ENCODE measurements around the gene NR1H3.
"Not testable (repeated sequence)": the region's sequence is repeated elsewhere in the genome, so short reads cannot be mapped to it uniquely, and the experiment has no call there.

The NR1H3 gene

DNA sequence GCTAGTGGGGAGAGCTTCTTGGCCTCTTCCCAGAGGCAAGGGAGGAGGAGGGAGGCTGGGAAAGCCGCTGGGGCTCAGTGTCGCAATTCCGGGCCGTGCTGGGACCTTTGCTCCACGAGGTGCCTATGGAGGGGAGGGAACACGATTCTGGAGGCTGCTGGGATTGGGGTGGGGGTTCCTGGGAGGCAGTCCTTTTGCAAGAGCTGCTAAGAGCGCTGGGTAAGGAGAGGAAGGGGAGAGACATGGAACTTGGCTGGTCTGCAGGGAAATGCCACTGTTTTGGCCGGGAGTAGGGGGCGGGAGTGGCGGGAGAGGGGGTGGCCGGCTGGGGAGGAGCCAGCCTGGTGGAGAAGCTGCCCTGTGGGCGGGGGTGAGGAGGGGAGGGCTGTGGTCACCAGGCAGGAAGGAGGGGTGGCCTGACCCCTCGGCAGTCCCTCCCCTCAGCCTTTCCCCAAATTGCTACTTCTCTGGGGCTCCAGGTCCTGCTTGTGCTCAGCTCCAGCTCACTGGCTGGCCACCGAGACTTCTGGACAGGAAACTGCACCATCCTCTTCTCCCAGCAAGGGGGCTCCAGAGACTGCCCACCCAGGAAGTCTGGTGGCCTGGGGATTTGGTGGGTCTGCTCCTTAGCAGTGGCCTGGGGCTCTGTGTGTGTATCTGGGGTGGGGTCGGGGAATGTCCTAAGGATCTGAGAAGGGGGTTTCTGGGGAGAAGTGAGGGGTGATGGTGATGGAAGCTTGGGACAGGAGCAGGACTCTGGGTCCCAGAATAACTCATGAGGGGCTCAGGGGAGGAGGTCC lies at the start of gene NR1H3:
NR1H3 (plus strand) TSS at position 480 of the 800 bp plus-strand sequence. CDS start 1,221 bp downstream, outside the sequence.
- DNase-seq (ENCODE audit: low read depth in 3 of 3): no peak

DNA sequence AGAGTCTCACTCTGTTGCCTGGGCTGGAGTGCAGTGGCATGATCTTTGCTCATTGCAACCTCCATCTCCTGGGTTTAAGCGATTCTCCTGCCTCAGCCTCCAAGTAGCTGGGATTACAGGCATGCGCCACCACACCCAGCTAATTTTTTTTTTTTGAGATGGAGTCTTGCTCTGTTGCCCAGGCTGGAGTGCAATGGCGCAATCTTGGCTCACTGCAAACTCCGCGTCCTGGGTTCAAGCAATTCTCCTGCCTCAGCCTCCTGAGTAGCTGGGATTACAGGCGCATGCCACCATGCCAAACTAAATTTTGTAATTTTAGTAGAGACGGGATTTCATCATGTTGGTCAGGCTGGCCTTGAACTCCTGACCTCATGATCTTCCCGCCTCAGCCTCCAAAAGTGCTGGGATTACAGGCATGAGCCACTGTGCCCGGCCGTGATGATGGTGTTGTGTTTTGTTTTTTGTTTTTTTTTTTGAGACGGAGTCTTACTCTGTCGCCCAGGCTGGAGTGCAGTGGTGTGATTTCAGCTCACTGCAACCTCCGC lies 49.7 kb upstream of the NR1H3 start:
- not testable (repeated sequence) for DNase-seq (ENCODE audit: low read depth in 3 of 3)

DNA sequence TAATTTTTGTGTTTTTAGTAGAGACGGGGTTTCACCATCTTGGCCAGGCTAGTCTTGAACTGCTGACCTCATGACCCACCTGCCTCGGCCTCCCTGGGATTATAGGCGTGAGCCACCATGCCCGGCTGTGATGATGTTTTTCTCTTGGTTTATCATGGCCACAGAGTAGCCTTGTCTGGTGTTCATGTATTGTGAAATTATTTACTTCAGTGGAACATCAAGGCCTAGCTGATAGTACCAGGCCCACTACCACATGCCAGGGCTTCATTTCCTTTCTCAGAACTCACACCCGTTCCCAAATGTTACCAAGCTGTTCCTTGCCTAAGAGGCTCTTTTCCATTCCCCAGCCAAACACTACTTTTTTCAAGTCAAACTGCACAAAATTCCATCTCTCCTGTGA lies 49.2 kb upstream of the NR1H3 start:
- DNase-seq (ENCODE audit: low read depth in 3 of 3): no peak

DNA sequence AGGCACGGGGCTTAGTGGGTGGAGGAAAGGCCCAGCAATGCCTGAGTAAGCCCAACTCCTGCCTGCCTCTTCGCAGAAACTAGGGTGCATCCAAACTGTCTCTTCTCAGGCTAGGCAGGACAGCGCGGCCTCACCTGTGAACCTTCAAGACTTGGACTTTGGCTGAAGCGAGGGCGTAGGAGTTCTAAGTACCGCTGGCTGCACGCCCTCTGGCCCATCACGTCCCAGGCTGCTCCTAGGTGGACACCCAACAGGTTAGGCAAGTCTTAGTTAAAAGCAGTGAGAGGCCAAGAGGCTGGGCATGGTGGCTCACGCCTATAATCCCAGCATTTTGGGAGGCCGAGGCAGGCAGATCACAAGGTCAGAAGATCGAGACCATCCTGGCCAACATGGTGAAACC lies 44.9 kb upstream of the NR1H3 start:
- DNase-seq (ENCODE audit: low read depth in 3 of 3): no peak

DNA sequence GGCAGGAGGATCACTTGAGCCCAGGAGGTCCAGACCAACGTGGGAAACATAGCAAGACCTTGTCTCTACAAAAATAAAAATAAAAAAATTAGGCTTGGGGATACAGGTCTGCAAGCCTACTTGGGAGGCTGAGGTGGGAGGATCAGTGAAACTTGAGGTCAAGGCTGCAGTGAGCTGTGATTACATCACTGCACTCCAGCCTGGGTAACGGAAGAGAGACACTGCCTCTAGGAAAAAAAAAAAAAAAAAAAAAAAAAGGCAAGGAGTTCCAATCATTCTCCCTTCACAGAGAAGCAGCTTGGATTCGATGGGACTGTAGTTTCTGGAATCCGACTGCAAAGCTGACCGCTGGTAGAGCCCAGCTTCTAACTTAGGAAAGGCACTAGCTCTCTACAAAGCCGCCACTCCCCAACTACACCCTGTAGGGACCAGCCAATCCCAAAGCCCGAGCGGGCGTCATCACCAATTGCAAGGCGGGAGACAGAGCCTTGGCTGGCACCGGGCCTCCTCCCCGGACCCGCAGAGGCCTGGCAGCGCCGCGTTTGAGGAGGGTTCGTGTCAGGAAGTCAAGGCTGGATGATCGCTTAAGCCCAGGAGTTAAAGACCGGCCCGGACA lies 43.7 kb upstream of the NR1H3 start:
- DNase-seq (ENCODE audit: low read depth in 3 of 3): peak; percentile 79 to 87 (median 80)

DNA sequence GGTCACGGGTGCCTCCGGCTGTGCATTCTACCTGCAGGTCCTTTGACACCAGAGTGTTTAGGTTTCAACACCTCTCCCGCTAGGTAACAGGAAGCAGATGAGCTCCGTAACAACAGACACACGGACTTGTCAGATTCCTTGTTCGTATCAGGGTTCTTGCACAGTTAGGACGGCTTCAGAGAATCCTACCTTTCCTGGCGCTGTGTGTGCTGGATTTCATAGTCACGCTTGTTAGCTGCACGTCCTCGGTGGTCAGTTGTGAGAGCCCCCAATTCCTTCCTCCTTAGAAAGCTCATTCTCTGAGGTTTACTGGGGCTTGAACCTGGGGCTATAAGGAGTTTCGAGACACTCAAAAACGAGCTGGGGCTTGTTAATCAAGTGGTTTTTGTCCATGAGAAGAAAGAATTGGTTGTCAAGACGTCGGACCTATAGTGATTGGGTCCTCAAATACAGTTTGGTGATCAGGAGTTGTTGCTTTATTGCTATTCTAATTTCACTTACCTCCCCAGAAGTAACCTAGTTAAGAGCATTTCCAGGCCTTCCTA lies 42.4 kb upstream of the NR1H3 start:
- DNase-seq (ENCODE audit: low read depth in 3 of 3): no peak

DNA sequence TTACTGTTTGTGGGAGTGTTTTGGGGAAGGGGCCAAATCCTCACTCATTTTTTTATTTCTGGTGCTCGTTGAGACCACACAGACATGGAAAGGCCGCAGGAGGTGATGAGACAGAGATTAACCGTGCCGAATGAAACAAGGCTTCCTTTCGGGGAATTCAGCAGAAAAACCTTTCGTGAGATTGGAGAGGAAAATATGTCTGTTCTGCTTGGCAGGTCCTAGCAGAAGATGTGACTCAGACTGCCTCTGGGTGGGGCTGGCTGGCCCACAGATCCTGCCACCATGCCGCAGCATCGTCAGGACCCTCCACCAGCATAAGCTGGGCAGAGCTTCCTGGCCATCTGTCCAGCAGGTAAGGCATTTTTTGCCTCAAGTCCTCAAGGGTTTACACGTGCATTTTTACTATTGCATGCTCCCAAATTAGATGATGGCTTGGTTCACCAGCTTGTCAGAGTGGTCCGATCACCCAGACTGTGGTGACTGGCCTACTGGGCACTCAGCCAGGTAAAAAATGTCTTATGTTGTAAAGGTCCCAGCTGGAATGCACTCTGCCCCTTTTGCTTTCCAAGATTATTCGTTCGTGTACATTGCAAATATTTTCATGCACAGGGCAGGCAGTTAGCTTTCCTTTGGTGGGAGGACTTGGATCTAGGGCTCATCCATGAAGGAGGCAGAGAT lies 41.5 kb upstream of the NR1H3 start:
- peak; percentile 43 to 61 (median 51) for DNase-seq (ENCODE audit: low read depth in 3 of 3)

DNA sequence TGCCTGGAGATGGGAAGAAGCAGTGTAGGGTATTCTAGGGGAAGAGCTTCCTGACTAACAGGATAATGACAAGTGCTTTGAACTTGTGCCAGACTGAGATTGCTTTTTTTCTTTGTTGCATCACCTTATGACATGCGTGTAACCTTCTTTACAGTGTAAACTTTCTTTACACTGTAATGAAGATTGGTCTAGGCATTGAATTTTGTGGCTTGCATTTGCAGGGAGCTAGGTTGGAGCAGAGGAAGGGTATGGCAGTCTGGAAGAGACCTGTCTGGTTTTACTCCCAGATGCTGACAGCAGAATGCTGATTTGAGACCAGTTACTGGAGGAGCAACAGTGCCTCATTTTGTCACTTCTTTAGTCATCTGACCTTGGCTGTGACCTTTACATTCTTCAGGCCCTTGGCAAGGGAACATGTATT lies 37.4 kb upstream of the NR1H3 start:
- no peak for DNase-seq (ENCODE audit: low read depth in 3 of 3)

DNA sequence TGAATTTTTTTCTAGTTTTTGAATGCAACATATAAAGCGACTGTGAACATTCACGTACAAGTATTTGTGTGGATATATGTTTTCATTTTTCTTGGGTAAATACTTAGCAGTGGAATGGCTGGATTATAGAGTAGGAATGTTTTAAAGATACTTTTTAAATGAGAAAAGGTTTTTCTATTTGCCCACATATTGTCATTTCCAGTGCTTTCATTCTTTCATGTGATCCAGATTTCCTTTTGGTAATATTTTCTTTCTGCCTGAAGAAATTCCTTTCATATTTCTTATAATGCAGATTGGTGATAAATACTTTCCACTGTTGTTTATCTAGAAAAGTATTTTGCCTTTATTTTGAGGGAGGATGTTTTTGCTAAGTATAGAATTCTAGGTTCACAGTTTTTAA lies 35.1 kb upstream of the NR1H3 start:
- DNase-seq (ENCODE audit: low read depth in 3 of 3): no peak

DNA sequence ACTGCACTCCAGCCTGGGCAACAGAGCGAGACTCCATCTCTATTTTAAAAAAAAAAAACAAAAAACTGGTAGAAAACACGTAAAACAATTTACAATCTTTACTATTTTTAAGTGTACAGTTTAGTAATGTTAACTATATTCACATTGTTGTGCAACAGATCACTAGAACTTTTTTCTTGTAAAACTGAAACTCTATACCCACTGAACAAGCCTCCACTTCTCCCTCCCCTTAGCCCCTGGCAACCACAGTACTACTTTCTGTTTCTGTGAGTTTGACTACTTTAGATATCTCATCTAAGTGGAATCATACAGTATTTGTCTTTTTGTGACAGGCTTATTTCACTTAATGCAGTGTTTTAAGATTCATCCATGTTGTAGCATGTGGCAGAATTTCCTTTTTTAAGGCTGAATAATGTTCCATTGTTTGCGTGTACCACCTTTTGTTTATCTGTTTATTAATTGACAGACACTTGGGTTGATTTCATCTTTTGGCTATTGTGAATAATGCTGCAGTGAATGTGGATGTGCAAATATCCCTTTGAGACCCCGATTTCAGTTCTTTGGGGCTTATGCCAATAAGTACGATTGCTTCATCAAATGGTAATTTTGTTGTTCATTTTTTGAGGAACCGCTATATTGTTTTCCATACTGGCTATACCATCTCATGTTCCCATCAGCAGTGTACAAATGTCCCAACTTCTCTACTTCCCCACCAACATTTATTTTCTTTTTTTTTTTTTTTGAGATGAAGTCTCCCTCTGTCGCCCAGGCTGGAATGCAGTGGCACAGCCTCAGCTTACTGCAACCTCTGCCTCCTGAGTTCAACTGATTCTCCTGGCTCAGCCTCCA lies 32.0 kb upstream of the NR1H3 start:
- DNase-seq (ENCODE audit: low read depth in 3 of 3): no peak

DNA sequence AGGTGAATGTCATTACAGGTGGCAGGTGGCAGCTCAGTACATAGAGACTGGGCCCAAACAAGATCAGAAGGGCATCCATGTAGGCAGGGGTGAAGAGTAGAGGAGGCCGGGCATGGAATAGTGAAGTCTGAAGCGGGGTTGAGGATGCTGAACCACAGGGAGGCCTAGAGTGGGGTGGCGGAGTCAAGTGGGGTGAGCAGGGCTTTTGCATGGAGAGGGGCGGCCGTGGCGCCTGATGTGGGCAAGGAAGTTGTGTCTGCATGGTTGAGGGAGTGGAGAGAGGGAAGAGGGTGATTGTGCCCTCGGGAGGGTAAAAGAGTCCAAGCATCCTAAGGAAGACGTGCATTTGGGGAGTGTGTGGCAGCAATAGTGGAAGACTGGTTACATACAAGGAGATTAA lies 28.6 kb upstream of the NR1H3 start:
- no peak for DNase-seq (ENCODE audit: low read depth in 3 of 3)

DNA sequence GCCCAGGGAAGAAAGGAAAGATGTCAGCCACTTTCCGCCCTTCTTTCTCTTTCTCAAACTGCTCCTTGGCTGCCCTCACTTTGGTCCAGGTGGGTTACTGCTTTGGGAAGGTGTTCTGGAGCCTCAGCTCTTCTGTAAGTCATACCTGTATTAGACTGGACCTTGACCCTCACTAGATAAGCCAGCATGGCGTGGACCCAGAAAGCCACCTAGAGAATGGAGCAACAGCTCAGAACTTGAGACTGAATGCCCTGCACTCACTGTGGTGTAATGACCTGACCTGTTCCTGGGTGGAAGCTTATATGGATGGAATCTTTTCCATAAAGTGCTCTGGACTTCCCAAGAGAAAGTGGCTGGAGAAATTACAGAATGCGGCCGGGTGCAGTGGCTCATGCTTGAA lies 24.7 kb upstream of the NR1H3 start:
- DNase-seq (ENCODE audit: low read depth in 3 of 3): no peak

DNA sequence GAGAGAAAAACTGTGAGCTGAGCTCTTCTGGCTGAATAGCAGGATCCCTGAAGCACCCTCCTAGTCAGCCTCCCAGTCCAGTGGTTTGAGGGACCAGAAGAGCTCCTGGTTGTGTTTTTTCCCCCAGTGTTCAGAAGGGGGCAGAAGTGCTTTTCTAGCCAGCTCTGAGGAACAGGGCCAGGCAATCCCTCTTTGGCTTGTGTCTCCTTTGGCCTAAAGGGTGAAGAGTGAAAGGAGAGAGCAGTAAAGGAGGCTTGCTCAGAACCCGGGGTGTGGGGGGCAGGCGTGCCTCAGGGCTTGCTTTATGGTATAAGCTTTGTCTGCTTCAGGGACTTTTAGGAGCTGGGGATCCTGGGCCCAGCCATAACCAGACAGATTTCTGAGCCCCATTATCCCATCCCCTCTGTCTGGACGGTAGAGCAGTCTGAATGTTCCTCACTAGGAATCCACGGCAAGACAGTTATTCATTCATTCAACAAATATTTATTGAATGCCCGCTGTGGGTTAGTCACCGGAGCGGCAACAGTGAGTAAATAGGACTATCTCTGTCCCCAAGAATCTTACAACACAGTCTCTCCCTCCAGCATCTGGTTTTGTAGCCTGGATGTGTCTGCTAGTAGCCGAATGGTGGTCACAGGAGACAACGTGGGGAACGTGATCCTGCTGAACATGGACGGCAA lies 23.7 kb upstream of the NR1H3 start:
- DNase-seq (ENCODE audit: low read depth in 3 of 3): no peak

DNA sequence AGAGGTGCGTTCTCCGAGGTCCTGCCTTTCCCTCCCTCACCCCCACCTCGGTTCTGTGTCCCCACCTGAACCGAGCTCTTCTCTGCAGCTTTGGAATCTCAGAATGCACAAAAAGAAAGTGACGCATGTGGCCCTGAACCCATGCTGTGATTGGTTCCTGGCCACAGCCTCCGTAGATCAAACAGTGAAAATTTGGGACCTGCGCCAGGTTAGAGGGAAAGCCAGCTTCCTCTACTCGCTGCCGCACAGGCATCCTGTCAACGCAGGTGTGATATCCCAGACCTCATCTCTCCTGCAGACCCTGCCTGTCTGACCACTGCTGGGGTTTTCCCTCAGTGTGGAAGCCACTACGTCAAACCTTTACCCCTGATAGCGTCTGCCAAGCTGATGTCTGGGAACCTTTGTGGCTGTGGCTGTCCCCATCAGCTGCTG lies 23.1 kb upstream of the NR1H3 start:
- DNase-seq (ENCODE audit: low read depth in 3 of 3): no peak

DNA sequence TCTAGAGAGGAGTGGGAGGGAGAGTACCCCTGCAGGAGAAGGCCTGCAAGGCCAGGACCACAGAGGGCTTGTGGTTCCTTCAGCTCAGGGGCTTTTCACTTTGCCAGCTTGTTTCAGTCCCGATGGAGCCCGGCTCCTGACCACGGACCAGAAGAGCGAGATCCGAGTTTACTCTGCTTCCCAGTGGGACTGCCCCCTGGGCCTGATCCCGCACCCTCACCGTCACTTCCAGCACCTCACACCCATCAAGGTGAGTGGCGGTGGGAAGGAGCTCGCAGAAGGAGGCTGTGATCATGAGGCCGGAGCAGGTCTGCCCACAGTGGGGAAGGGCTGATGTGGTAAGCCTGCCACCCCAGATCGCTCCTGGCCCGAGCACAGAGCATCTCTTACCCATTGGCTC lies 22.6 kb upstream of the NR1H3 start:
- no peak for DNase-seq (ENCODE audit: low read depth in 3 of 3)

DNA sequence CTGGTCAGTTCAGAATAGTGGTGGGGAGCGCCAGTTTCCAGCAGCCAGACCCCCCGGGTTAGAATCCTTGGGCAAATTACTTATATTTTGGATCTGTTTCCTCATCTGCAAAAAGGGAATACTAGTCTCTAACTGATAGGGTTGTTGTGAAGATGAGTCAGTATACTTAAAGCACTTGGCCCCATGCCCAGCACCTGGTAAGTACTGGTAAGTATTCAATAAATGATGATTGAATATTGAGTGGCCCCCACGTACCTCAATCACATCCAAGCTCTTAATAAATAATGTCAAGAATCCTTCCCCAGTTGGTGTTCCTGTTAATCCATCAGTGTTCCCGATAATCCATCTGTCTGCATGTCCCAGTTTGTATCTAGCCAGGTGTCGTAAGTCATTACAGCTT lies 21.3 kb upstream of the NR1H3 start:
- DNase-seq (ENCODE audit: low read depth in 3 of 3): no peak

DNA sequence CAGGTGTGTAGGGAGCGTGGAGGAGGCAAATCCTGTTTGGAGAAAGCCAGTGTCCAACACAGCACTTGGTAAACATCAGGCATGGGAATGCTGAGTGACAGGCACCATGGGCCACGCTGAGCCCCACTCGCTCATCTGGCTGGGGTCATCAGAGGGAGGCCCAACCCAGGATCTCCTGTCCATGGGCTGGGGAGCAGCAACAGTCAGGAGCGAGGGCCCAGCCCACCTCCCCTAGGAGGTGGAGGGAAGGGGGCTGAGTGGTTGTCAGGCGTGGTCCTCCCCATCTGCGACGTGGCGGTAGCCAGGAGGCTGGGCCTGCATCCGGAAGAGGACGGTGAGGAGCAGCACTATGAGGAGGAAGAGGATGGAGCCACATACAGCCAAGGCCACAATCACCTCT lies 17.9 kb upstream of the NR1H3 start:
- DNase-seq (ENCODE audit: low read depth in 3 of 3): no peak

DNA sequence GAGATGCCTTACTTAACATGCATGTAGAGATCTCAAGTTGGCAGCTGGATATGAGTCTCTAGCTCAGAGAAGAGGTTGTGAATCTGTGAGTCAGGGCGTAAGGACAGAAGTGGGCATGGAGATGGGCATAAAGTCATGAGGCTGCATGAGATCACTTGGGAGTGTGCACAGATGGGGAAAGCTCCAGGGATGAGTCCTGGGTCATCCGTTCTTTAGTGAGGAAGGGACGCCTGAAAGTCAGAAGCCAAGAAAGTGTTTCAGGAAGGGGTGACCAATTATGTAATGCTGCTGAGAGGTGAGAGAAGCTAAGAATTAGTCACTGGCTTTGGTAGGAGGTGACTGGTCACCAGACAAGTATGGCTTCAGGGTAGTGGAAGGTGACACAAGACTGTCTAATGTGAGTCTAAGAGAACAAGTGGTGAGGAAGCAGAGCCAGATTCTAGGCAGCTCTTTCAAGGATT lies 15.9 kb upstream of the NR1H3 start:
- no peak for DNase-seq (ENCODE audit: low read depth in 3 of 3)

DNA sequence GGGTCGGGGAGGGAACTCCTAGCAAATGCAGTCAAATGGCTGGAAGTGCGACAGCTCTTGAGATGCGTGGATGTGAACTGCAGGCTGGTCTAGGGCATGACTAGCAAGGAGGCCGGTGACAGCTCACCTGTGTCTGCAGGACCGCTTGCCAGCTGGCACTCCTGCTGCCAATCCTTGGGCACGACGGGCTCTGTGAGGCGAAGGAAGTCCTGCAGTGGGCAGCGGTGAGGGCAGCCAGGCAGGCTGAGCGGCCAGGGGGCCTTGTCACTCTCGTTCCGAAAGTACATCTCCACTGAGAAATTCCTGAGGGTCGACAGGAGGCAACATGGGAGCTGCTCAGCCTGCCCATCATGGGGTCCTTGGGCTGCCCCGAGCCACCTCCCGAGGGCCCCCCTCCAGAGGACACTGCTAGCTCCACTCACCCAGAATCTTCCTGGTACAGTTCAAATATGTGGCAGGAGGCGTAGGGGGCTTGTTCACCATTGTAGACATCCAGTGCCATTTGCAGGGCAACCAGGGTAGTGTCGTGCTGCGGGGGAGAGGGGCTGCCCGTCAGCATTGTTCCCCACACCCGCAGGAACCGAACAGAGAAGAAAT lies 15.1 kb upstream of the NR1H3 start:
- no peak for DNase-seq (ENCODE audit: low read depth in 3 of 3)

DNA sequence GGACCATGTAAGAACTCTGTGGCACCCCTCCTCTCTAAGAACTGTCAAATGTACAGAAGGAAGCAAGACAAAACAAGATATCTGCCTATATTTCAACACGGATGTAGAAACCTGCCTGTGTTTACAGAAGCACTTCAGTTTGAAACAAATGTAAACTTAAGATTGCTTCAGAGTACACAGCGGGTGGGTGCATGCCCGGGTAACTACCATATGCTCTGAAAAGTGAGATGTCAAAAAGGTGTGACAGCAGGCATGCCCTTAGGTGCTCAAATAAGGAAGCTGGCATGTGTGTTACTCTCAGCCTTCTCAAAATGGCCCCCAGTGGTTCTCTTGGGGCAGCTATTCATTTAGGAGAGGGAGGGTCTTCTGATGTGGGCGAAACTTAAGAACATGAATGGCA lies 14.3 kb upstream of the NR1H3 start:
- no peak for DNase-seq (ENCODE audit: low read depth in 3 of 3)
